ENCODE data around the gene ZNF316. TPM values are rescaled to one million over a fixed set of nuclear protein-coding genes. Genes with fewer than 3 reads are reported as not detected.
A peak's percentile ranks its signal among the peaks of the same experiment; 100 is the strongest.

The ZNF316 gene
- total RNA-seq, 2 donors from 2014 or later, result 21.4 to 29.6 TPM

- Mint-ChIP-seq H3K27ac (peak overlapping the region; percentile 41), H3K36me3 (ENCODE audit: low read depth) (peaks cover 42% of the 10 kb centered on the region), H3K9me3 (peaks cover 5% of the 10 kb centered on the region)
Observed at GRCh38 chr7:6646465-6646864, 9.3 kb downstream of the ZNF316 start.

DNA sequence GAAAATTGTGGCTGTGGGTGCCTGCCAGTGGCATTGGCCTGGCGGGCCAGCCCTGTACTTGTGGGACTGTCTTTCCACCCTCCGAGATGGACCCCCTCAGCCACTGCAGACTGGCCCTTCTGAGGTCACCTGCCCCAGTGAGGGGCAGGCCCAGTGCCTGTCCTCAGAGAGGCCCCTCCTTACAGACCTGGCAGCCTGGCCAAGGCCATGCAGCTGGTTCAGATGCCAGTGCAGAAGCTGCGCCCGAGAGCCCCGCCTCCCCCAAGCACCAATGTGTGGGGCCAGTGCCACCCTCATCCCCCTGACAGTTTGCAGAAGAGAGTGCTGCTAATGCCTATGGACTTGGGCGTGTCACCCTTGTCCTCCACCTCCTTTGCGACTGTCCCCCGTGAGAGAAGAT is 10.0 kb downstream of the ZNF316 start:
- DNase-seq, result no peak
- Mint-ChIP-seq H3K9me3 (peaks cover 8% of the 10 kb centered on the region), H3K4me1 (no peaks in the 10 kb centered on the region), H3K36me3 (ENCODE audit: low read depth) (peaks cover 41% of the 10 kb centered on the region), H3K27ac (peak overlapping the region; percentile 41), H3K4me3 (no peak overlapping the region), H3K27me3 (ENCODE audit: insufficient read depth) (no peaks in the 10 kb centered on the region)
- Histone ChIP-seq H3K9me3 (ENCODE audit: control insufficient read depth, low read length) (no peaks in the 10 kb centered on the region), H3K27me3 (ENCODE audit: control insufficient read depth, insufficient read depth, low read length, poor library complexity, severe bottlenecking) (no peaks in the 10 kb centered on the region), H3K9ac (ENCODE audit: extremely low read depth, low read length, poor library complexity, severe bottlenecking) (no peak overlapping the region), H3K4me1 (ENCODE audit: control insufficient read depth, insufficient read depth, low read length) (no peaks in the 10 kb centered on the region), H3K36me3 (ENCODE audit: control insufficient read depth, insufficient read depth, low read length) (peaks cover 25% of the 10 kb centered on the region), H3K27ac (ENCODE audit: low read depth, low read length) (no peak overlapping the region), H3K4me3 (ENCODE audit: low read length) (no peak overlapping the region)
- TF ChIP-seq, protein P1, sequence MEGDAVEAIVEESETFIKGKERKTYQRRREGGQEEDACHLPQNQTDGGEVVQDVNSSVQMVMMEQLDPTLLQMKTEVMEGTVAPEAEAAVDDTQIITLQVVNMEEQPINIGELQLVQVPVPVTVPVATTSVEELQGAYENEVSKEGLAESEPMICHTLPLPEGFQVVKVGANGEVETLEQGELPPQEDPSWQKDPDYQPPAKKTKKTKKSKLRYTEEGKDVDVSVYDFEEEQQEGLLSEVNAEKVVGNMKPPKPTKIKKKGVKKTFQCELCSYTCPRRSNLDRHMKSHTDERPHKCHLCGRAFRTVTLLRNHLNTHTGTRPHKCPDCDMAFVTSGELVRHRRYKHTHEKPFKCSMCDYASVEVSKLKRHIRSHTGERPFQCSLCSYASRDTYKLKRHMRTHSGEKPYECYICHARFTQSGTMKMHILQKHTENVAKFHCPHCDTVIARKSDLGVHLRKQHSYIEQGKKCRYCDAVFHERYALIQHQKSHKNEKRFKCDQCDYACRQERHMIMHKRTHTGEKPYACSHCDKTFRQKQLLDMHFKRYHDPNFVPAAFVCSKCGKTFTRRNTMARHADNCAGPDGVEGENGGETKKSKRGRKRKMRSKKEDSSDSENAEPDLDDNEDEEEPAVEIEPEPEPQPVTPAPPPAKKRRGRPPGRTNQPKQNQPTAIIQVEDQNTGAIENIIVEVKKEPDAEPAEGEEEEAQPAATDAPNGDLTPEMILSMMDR (conservative IDR thresholded peaks at IDR 0.05), result no peak
- WGBS, 2 experiments (ENCODE audit: insufficient coverage in 1 of 2, insufficient read length in 1 of 2), result 90 to 94% methylated on average over 8 of the region's 8 CpGs

More at GRCh38 chr7:6646465-6646864, 9.3 kb downstream of the ZNF316 start:
- H3K9me3 ChIP-seq (ENCODE audit: control insufficient read depth, low read length), result no peaks in the 10 kb centered on the region
- H3K27me3 ChIP-seq (ENCODE audit: control insufficient read depth, insufficient read depth, low read length, poor library complexity, severe bottlenecking), result no peaks in the 10 kb centered on the region
- no peak overlapping the region for H3K9ac ChIP-seq (ENCODE audit: extremely low read depth, low read length, poor library complexity, severe bottlenecking)
- no peaks in the 10 kb centered on the region for H3K4me1 Mint-ChIP-seq
- H3K4me3 ChIP-seq (ENCODE audit: low read length), result no peak overlapping the region
- H3K27me3 Mint-ChIP-seq (ENCODE audit: insufficient read depth), result no peaks in the 10 kb centered on the region
- no peak for DNase-seq
- no peak overlapping the region for H3K4me3 Mint-ChIP-seq
- H3K4me1 ChIP-seq (ENCODE audit: control insufficient read depth, insufficient read depth, low read length), result no peaks in the 10 kb centered on the region
- 89 to 95% methylated on average over 4 to 8 of the region's 8 CpGs for WGBS, 2 experiments (ENCODE audit: insufficient coverage in 1 of 2, insufficient read length in 1 of 2)
- H3K27ac ChIP-seq (ENCODE audit: low read depth, low read length), result no peak overlapping the region
- TF ChIP-seq, protein P1 (conservative IDR thresholded peaks at IDR 0.05), result no peak
- peaks cover 21% of the 10 kb centered on the region for H3K36me3 ChIP-seq (ENCODE audit: control insufficient read depth, insufficient read depth, low read length)

DNA sequence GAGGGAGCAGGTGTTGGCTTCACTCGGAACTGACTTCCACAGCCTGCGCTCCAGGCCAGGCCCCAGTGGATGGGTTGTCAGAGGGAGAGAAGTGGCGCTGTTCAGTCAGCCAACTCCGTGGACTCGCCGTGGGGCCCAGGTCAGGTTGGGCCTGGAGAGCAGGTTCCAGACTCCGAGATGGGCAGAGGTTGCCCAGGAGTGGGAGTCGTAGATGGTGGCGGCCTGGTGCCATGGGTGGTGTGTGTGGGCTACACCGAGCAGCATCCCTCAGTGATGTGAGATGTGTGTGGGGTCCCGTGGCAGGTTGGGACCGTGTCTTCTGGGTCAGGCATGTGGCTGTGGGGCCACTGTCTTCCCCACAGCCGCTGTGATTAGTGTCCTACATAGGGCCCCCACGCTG is 10.4 kb downstream of the ZNF316 start:
- H3K27ac Mint-ChIP-seq, result no peak overlapping the region
- 94 to 98% methylated on average over 11 to 14 of the region's 14 CpGs for WGBS, 2 experiments (ENCODE audit: insufficient coverage in 1 of 2, insufficient read length in 1 of 2)
- TF ChIP-seq, protein P1 (conservative IDR thresholded peaks at IDR 0.05), result no peak
- Histone ChIP-seq H3K27me3 (ENCODE audit: control insufficient read depth, insufficient read depth, low read length, poor library complexity, severe bottlenecking) (no peaks in the 10 kb centered on the region), H3K4me1 (ENCODE audit: control insufficient read depth, insufficient read depth, low read length) (no peaks in the 10 kb centered on the region), H3K4me3 (ENCODE audit: low read length) (no peak overlapping the region), H3K9me3 (ENCODE audit: control insufficient read depth, low read length) (no peaks in the 10 kb centered on the region), H3K36me3 (ENCODE audit: control insufficient read depth, insufficient read depth, low read length) (peaks cover 27% of the 10 kb centered on the region), H3K27ac (ENCODE audit: low read depth, low read length) (no peak overlapping the region), H3K9ac (ENCODE audit: extremely low read depth, low read length, poor library complexity, severe bottlenecking) (no peak overlapping the region)
- H3K9me3 Mint-ChIP-seq, result peaks cover 10% of the 10 kb centered on the region
- DNase-seq, result no peak
- no peak overlapping the region for H3K4me3 Mint-ChIP-seq
- H3K27me3 Mint-ChIP-seq (ENCODE audit: insufficient read depth), result no peaks in the 10 kb centered on the region
- no peaks in the 10 kb centered on the region for H3K4me1 Mint-ChIP-seq
- peaks cover 44% of the 10 kb centered on the region for H3K36me3 Mint-ChIP-seq (ENCODE audit: low read depth)

Data from endodermal cell (in vitro differentiated cells).